Upper lobe of right lung (tissue), 1 donor: ENCODE data around the gene SYTL2. TPM values are rescaled to one million over a fixed set of nuclear protein-coding genes. Genes with fewer than 3 reads are reported as not detected.
"Not testable (repeated sequence)": the region's sequence is repeated elsewhere in the genome, so short reads cannot be mapped to it uniquely, and the experiment has no call there.

Experiments
- ATAC-seq: fragments of 200-7000 bp; cut with Tn5 transposase; one replicate; pipeline ENCODE4 v1.9.1; 2020; ENCODE audit warnings: mild to moderate bottlenecking, moderate library complexity
- DNase-seq: peaks from one replicate; pipeline ENCODE4 v3.0.0-alpha.2; 2020
- H3K27ac ChIP-seq: fragments of 200-600 bp; one replicate; pipeline ENCODE4 v1.8.0; 2022
- H3K27me3 ChIP-seq: fragments of 200-600 bp; one replicate; pipeline ENCODE4 v1.8.0; 2022; ENCODE audit warnings: mild to moderate bottlenecking
- H3K36me3 ChIP-seq: fragments of 200-600 bp; one replicate; pipeline ENCODE4 v1.8.0; 2022
- H3K4me1 ChIP-seq: fragments of 200-600 bp; one replicate; pipeline ENCODE4 v1.8.0; 2022
- H3K4me3 ChIP-seq: fragments of 200-600 bp; one replicate; pipeline ENCODE4 v1.8.0; 2022; ENCODE audit warnings: mild to moderate bottlenecking
- H3K9me3 ChIP-seq: fragments of 200-600 bp; one replicate; pipeline ENCODE4 v1.8.0; 2022
- intact Hi-C: fragments of 100-400 bp; cut with DNase I; formaldehyde crosslinking; loops from one replicate; pipeline ENCODE4 v1.11.0; 2022
- total RNA-seq: library from RNA; stranded (reverse); fragmentation: NEBNext Ultra II Directional; extraction: Animal tissue kit (Norgen Biotek cat#: 25700); gene quantifications from one replicate; pipeline ENCODE4 v1.2.1, GENCODE V29; 2021
- TF ChIP-seq, protein P1 (sequence below): fragments of 200-600 bp; IDR thresholded peaks from one replicate; pipeline ENCODE4 v1.8.0; 2022; ENCODE audit warnings: antibody characterized with exemption
- donor health status: DM: no; HTN: yes; CAD: no; lungs with severe emphysema.

SYTL2 gene
- total RNA-seq, 1 donor from 2014 or later = 36.5 TPM

DNA sequence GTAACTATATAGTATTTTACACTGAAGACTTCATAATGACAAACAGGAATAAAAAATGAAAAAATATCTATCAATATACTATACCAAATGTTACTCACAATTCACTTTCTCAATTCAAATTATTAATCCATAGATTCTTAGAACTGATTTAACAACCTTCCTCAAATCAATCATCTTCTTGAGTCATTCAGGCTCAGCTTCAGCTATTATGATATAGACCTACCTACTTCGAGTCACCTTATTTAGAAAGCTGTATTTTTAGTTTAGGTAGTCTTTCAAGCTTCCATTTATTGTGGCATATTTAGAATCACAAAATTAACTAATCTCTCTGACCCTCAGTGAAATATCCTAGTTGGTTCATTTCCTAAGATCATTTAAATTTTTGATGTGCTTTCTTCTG, 154.2 kb downstream of the SYTL2 start:
- Histone ChIP-seq H3K27ac (no peak overlapping the region), H3K36me3 (peaks cover 82% of the 10 kb centered on the region), H3K27me3 (no peaks in the 10 kb centered on the region), H3K4me3 (no peak overlapping the region), H3K9me3 (no peaks in the 10 kb centered on the region), H3K4me1 (peaks cover 33% of the 10 kb centered on the region)
- ATAC-seq (no peak), DNase-seq (no peak)
- intact Hi-C loops = no loop called here
- TF ChIP-seq, protein P1, sequence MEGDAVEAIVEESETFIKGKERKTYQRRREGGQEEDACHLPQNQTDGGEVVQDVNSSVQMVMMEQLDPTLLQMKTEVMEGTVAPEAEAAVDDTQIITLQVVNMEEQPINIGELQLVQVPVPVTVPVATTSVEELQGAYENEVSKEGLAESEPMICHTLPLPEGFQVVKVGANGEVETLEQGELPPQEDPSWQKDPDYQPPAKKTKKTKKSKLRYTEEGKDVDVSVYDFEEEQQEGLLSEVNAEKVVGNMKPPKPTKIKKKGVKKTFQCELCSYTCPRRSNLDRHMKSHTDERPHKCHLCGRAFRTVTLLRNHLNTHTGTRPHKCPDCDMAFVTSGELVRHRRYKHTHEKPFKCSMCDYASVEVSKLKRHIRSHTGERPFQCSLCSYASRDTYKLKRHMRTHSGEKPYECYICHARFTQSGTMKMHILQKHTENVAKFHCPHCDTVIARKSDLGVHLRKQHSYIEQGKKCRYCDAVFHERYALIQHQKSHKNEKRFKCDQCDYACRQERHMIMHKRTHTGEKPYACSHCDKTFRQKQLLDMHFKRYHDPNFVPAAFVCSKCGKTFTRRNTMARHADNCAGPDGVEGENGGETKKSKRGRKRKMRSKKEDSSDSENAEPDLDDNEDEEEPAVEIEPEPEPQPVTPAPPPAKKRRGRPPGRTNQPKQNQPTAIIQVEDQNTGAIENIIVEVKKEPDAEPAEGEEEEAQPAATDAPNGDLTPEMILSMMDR = no peak

DNA sequence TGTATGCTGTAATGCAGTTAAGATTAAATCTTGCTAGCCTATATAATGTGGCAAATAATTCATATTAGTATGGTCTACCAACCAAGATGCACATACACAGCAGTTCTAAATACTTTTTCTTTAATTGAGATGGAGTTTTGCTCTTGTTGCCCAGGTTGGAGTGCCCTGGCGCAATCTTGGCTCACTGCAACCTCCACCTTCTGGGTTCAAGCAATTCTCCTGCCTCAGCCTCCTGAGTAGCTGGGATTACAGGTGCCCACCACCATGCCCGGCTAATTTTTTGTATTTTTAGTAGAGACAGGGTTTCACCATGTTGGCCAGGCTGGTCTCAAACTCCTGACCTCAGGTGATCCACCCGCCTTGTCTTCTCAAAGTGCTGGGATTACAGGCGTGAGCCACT, 156.6 kb downstream of the SYTL2 start:
- Histone ChIP-seq H3K4me1 (peaks cover 11% of the 10 kb centered on the region), H3K36me3 (peaks cover 69% of the 10 kb centered on the region)
- H3K9me3 ChIP-seq, H3K27me3 ChIP-seq, ATAC-seq, H3K4me3 ChIP-seq, DNase-seq, H3K27ac ChIP-seq, intact Hi-C loops: not testable (repeated sequence)

DNA sequence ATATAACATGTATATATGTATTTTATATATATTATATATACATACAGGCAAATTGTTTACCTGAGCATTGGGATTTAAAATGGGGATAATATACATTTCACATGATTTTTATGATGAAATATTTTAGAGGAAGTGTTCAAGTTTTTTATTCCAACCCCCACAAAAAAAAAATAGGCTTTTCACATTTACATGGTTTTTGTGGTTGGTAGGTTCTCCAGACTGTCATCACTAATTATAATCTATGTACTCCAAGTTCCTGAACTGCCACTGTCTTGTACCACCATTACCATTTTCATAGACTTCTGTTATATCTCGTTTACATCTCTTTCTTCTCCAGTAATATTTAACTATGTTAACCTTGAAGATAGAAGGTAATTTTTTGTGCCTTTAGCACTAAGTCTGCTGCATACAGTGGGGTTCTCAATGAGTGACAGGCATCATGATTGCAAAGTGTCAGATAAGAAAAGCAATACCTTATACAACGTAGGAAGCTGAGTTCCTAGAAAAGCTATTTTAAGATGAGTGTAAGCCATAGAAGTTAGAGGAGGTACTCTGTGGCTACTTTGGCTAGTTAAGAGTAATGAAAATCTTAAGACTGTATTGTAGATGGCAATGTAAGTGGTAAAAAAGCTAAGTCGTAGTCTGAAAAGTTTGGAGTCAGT, 158.0 kb downstream of the SYTL2 start:
- H3K36me3 ChIP-seq = peaks cover 56% of the 10 kb centered on the region
- TF ChIP-seq, protein P1 = no peak
- no peak overlapping the region for H3K27ac ChIP-seq
- no peaks in the 10 kb centered on the region for H3K9me3 ChIP-seq
- H3K4me3 ChIP-seq = no peak overlapping the region
- peaks cover 14% of the 10 kb centered on the region for H3K4me1 ChIP-seq
- no peaks in the 10 kb centered on the region for H3K27me3 ChIP-seq
- ATAC-seq (no peak), DNase-seq (no peak)
- intact Hi-C loops = no loop called here

DNA sequence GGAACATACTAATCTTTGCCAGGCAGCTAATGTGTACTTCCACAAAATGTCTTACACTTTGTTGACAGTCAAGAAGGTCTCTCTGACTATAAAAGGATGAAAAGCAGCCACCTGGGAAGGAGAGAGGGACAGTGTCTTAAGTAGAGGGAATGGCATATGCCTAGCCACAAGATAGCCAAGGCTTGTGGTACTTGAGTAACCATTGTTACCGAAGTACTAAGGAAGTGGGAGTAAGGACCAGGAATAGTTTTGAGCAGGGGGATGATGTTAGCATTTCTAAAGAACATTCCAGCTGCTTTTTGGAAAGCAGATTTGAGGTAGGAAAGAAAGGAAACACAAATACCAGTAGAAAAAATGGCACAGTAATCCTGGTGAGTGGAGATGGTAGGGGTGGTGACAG, 159.8 kb downstream of the SYTL2 start:
- no peak overlapping the region for H3K4me3 ChIP-seq
- no peaks in the 10 kb centered on the region for H3K27me3 ChIP-seq
- peaks cover 19% of the 10 kb centered on the region for H3K4me1 ChIP-seq
- H3K9me3 ChIP-seq = no peaks in the 10 kb centered on the region
- no peak for DNase-seq
- TF ChIP-seq, protein P1 = no peak
- intact Hi-C loops = no loop called here
- H3K27ac ChIP-seq = no peak overlapping the region
- ATAC-seq = no peak
- peaks cover 39% of the 10 kb centered on the region for H3K36me3 ChIP-seq

DNA sequence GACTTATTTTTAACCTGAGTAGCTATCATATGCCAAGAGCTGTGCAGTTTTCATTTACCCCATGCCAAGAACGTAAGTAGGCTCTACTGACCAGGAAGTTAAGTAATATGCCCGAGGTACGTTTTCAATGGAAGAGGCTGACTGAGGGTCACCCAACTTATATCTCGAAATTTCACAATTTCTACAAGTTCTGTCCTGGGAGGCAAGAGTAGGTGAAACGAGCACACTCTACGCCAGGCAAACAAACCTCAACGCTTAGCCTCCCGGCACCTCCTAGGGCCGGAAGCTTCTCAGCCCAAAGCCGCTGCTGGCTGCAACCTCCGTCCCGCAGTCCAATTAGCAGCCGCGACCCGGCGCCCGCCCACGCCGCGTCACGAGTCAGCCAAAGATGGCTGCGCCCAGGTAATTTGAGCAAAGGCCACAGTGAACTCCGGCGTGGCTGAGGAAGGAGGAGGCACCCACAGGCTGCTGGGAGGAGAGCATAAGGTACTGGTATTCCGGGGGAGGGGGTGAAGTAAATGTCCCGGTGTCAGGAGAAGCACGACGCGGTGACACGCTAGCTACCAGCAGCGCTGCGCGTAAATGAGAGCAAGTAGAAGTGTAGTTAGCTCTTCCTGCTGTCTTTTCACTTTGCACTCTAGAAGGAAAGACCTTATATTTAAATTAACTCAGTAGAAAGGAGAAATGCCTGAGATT, 163.2 kb downstream of the SYTL2 start, which contains the start of gene TMEM126A:
TMEM126A (plus strand) TSS at position 364 of the 696 bp plus-strand sequence. CDS start 2,289 bp downstream, outside the sequence.
- peak; percentile 100 for ATAC-seq
- no peaks in the 10 kb centered on the region for H3K9me3 ChIP-seq
- peaks cover 19% of the 10 kb centered on the region for H3K4me1 ChIP-seq
- H3K4me3 ChIP-seq = peak within 1 kb of the TSS; percentile 75
- peak; percentile 96 for DNase-seq
- H3K27ac ChIP-seq = peak within 1 kb of the TSS; percentile 85
- TF ChIP-seq, protein P1 = no peak
- no peaks in the 10 kb centered on the region for H3K27me3 ChIP-seq
- intact Hi-C loops = no loop called here
- H3K36me3 ChIP-seq = peaks cover 9% of the 10 kb centered on the region

DNA sequence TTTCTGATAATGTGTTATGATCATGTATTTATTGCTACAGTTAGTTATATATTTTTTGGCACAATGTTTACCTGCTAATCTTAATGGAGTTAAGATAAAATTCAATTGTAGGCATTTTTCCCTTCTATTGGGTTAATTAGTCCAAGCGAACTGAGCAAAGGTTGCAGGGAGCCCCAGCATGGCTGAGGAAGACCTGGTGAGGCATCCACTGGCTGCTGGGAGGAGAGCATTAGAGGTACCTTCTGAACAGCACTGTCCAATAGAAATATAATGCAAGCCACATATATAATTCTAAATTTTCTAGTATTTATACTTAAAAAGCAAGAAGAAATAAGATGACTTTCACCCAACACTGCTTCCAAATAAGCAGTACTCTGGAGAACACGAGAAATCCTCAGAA, 163.9 kb downstream of the SYTL2 start:
- Histone ChIP-seq H3K4me1 (peaks cover 19% of the 10 kb centered on the region), H3K9me3 (no peaks in the 10 kb centered on the region), H3K36me3 (peaks cover 9% of the 10 kb centered on the region), H3K4me3 (peak overlapping the region; percentile 75), H3K27me3 (no peaks in the 10 kb centered on the region), H3K27ac (peak overlapping the region; percentile 85)
- intact Hi-C loops = no loop called here
- TF ChIP-seq, protein P1 = no peak
- no peak for ATAC-seq
- DNase-seq = no peak
